Activated gamma-delta T cell (primary cell): ENCODE data around the gene MAGEB4.
"Not testable (repeated sequence)": the region's sequence is repeated elsewhere in the genome, so short reads cannot be mapped to it uniquely, and the experiment has no call there.

Experiments
- DNase-seq: peaks from one replicate; lab custom pipeline; 2025; lab: John Stamatoyannopoulos, UW
- total RNA-seq, 2 donors: gene quantifications; one replicate each; lab custom pipeline; 2026; lab: John Stamatoyannopoulos, UW

The MAGEB4 gene
- total RNA-seq: 0 to 0.04 reads per million in 2 donors

- DNase-seq: no peak
These were observed at the start of gene MAGEB4 for GRCh38 chrX:30241724-30242415. TSS of gene MAGEB4 (plus strand) at chrX:30242000. CDS start at chrX:30242136, 136 bp downstream.

GRCh38 chrX:30193910-30194309 is 47.9 kb upstream of the MAGEB4 start:
- DNase-seq: not testable (repeated sequence)

- DNase-seq: no peak
These were observed 45.5 kb upstream of the MAGEB4 start for GRCh38 chrX:30196322-30196721.

GRCh38 chrX:30212172-30212571 is 29.6 kb upstream of the MAGEB4 start:
- DNase-seq: no peak

- no peak for DNase-seq
These were observed 26.4 kb upstream of the MAGEB4 start, which contains the start of gene MAGEB2 for GRCh38 chrX:30215357-30215843. TSS of gene MAGEB2 (plus strand) at chrX:30215563. CDS start at chrX:30218581, 3,018 bp downstream.

GRCh38 chrX:30217465-30217864 is 24.3 kb upstream of the MAGEB4 start:
- no peak for DNase-seq

GRCh38 chrX:30219372-30219771 is 22.4 kb upstream of the MAGEB4 start:
- DNase-seq: no peak

GRCh38 chrX:30220661-30221060 is 21.1 kb upstream of the MAGEB4 start:
- no peak for DNase-seq

GRCh38 chrX:30224536-30224935 is 17.3 kb upstream of the MAGEB4 start:
- DNase-seq: no peak

- DNase-seq: no peak
These were observed 13.3 kb upstream of the MAGEB4 start for GRCh38 chrX:30228526-30228925.

GRCh38 chrX:30230395-30230794 is 11.4 kb upstream of the MAGEB4 start, which contains the start of gene MAGEB3:
TSS of gene MAGEB3 (plus strand) at chrX:30230657. CDS start at chrX:30235925, 5,268 bp downstream.
- DNase-seq: no peak

GRCh38 chrX:30246769-30247489 is 5.1 kb downstream of the MAGEB4 start, which contains the start of gene MAGEB1:
TSS of gene MAGEB1 (plus strand) at chrX:30247146. CDS start at chrX:30250494, 3,348 bp downstream.
- no peak for DNase-seq

- no peak for DNase-seq
These were observed 7.1 kb downstream of the MAGEB4 start for GRCh38 chrX:30248854-30249253.

- DNase-seq: no peak
These were observed 11.5 kb downstream of the MAGEB4 start for GRCh38 chrX:30253257-30253656.

GRCh38 chrX:30259927-30260326 is 18.1 kb downstream of the MAGEB4 start:
- DNase-seq: no peak

- no peak for DNase-seq
These were observed 19.2 kb downstream of the MAGEB4 start for GRCh38 chrX:30261012-30261411.

GRCh38 chrX:30262763-30263162 is 21.0 kb downstream of the MAGEB4 start:
- no peak for DNase-seq

- DNase-seq: no peak
These were observed 28.8 kb downstream of the MAGEB4 start for GRCh38 chrX:30270639-30271038.

- no peak for DNase-seq
These were observed 33.7 kb downstream of the MAGEB4 start for GRCh38 chrX:30275498-30275897.

- DNase-seq: no peak
These were observed 36.6 kb downstream of the MAGEB4 start for GRCh38 chrX:30278365-30278764.

- no peak for DNase-seq
These were observed 38.6 kb downstream of the MAGEB4 start for GRCh38 chrX:30280428-30280827.

GRCh38 chrX:30282527-30282926 is 40.7 kb downstream of the MAGEB4 start:
- DNase-seq: no peak
